ENCODE measurements around the gene AP1B1. TPM values are rescaled to one million over a fixed set of nuclear protein-coding genes. Genes with fewer than 3 reads are reported as not detected.
"Not testable (repeated sequence)": the region's sequence is repeated elsewhere in the genome, so short reads cannot be mapped to it uniquely, and the experiment has no call there.

The AP1B1 gene
- total RNA-seq, 1 experiment from 2014 or later: 22.6 TPM

GRCh38 chr22:29348956-29349355 lies 39.4 kb downstream of the AP1B1 start:
- no peak for DNase-seq (ENCODE audit: low spot score)

GRCh38 chr22:29348041-29348440 lies 40.3 kb downstream of the AP1B1 start:
- no peak for DNase-seq (ENCODE audit: low spot score)

GRCh38 chr22:29346659-29347058 lies 41.7 kb downstream of the AP1B1 start:
- DNase-seq (ENCODE audit: low spot score): no peak

- DNase-seq (ENCODE audit: low spot score): no peak
Measured at GRCh38 chr22:29345932-29346331, 42.4 kb downstream of the AP1B1 start.

DNA sequence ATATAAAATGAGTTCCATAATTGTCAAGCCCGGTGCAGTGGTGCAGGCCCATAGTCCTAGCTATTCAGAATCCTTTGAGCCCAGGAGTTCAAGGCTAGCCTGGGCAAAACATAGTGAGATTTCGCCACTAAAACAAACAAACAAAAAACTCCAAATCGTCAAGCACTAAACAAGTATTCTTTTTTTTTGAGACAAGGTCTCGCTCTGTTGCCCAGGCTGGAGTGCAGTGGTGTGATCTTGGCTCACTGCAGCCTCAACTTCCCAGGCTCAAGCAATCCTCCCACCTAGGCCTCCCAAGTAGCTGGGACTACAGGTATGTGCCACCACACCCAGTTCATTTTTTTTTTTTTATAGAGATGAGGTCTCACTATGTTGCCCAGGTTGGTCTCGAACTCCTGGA lies 43.5 kb downstream of the AP1B1 start:
- DNase-seq (ENCODE audit: low spot score): not testable (repeated sequence)

- peak; percentile 42 for DNase-seq (ENCODE audit: low spot score)
Measured at GRCh38 chr22:29344137-29344536, 44.2 kb downstream of the AP1B1 start.

DNA sequence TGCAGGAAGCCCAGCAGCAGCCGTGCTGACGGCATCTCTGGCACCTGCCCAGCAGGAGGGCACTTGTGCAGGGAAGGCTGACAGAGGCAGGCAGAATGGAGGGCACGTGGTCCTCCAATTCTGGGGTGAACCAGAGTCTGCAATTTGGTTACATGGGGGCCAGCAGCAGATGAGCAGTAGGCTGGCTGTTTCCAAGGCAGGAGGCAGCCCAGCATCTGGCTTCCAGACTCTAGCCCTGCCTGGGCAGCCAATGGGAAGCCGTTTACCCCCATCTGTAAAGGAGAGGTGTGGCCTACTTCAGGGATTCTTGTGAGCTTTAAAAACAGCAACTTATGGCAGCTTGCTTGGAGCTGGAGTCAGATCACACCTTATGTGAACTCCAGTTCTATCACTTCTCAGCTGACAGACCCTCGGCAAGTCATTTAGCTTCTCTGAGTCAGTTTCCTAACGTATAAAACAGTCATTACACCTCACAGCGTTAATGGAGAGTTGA lies 45.0 kb downstream of the AP1B1 start:
- no peak for DNase-seq (ENCODE audit: low spot score)

- no peak for DNase-seq (ENCODE audit: low spot score)
Measured at GRCh38 chr22:29342577-29343312, 45.6 kb downstream of the AP1B1 start.

- no peak for DNase-seq (ENCODE audit: low spot score)
Measured at GRCh38 chr22:29342177-29342576, 46.2 kb downstream of the AP1B1 start.

- DNase-seq (ENCODE audit: low spot score): no peak
Measured at GRCh38 chr22:29341849-29342127, 46.6 kb downstream of the AP1B1 start.

GRCh38 chr22:29341056-29341848 lies 47.1 kb downstream of the AP1B1 start:
- no peak for DNase-seq (ENCODE audit: low spot score)

- no peak for DNase-seq (ENCODE audit: low spot score)
Measured at GRCh38 chr22:29340566-29340965, 47.8 kb downstream of the AP1B1 start.

DNA sequence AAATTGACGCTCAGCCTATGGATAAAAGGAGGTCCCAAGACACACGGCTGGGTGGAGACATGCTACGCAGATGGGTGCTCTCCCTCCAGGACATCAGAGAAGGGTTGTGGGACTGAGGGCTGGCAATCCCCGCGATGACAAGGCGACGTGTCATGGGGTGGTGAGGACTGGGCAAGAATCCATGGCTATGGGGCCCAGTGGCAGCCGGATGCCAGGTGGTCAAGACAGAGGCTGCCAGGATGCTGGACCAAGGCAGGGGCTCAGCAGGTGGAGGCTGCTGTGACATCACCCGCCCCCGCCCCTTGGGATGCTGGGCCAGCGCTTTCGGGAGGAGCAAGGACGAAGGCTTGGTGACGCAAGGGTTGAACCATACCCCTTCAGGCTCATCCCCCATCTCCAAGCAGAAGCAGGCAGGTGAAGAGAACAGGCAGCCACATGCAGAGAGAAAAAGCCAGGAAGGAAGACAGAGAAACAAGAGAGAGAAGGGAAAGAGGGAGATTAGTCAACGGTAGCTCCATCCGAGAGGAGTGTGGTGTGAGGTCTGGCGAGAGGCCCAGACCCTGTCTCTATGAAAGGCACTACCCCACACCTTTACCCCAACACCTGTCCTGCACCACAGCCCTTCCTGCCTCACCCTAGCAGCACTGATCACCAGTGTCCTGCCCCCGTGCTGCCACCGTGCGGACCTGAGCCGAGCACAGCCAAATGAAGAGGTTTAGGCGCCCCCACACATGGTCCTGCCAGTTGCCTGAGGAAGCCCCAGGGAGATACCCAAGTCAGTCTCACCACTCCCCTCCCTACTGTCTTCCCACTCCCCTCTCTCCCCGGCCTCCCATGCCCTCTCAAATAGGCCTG lies 48.8 kb downstream of the AP1B1 start:
- DNase-seq (ENCODE audit: low spot score): no peak

DNA sequence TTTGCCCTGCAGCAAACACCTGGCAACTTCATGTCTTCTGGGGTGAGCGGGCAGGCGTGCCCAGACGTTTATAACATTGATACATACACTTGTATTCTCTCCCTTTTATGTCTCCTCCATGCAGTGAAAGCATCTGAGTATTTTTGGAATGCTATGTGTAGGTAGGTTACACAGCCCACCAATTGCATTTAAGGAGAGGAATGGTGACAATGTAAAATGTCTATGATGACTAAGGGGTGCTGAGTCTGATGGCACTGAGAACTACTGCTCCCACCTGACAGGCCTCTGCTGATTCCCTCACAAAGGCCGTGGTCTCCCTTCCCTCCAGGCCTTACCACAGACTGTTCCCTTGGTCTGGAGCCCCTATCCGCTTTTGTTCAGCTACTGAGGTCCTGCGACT lies 50.0 kb downstream of the AP1B1 start:
- DNase-seq (ENCODE audit: low spot score): no peak

DNA sequence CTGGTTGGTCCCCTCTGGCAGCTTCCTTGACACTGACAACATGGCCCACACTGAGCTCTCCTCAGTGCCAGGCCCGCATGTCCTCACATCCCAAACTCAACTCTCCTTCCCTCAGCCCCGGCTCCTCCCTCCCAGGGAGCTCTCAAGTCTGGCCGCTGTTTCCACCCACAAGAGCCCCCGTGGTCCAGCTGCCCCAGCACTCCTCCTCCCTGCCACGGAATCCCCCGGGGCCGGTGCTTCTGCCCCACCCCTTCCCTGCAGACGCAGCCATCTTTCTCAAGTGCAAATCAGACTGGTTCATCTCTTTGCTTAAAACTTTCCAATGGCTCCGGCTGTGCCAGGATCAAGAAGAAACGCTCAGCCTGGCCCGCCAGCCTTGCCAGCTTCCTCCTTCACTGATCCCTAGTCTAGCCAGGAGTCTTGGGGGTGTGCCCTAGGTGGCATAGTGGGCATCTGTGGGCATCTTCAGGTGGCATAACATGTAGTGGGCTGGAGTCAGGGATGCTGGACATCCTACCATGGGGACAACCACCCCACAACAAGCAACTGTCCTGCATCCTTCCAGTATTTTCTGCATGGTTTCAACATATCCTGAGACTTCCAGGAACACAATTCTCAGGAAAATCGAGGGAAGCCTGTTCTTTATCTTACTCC lies 50.6 kb downstream of the AP1B1 start:
- DNase-seq (ENCODE audit: low spot score): no peak

DNA sequence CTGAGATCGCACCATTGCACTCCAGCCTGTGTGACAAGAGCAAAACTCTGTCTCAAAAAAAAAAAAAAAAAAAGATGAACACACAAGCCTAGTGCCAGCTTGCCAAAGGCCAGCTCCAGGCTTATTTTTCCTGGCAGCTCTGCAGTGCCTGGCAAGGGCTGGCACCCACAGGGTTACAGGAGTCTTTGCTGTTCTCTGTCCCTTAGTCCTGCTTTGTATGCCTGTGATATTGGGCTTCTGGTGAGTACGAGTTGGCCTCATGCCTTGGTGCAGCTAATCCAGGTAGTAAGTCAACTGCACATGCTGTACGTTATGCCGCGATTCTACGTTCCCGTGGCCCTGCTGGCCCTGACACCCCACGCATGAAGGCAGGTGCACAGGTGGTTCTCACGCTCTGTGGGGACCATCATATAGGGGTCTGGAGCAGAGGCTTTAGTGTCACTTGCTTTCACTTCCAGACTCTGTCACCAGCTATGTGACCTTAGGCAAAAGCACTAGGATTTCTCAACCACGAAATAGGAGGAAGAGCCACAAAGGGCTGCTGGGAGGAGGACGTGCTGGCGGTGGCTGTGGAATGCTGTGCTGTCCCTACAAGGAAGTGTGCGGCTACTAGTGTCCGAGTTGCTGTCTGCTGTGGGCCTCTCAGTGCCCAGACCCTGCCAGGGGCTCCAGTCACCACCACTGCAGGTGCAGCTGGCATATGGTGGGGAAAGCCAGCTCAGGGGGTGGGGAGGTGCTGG lies 51.4 kb downstream of the AP1B1 start:
- no peak for DNase-seq (ENCODE audit: low spot score)

DNA sequence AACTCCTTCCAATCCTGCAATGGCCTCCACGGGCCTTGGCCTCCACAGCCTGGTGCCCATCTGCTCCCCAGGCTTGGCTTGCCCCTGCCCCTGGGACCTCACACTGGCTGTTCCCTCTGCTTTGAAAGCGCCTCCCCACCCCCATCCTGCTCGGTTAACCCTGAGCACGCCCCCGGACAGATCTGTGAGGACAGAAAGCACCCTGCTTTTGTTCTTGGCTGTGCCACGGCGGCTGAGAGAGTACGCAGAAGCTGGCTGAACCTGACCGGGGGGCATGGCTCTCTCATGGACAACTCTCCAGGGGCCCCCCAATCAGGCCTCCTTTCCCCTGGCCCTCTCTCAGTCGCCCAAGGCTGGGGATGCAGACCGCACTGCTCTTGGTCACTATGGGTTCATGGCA lies 52.7 kb downstream of the AP1B1 start:
- DNase-seq (ENCODE audit: low spot score): no peak

GRCh38 chr22:29334696-29335344 lies 53.5 kb downstream of the AP1B1 start:
- no peak for DNase-seq (ENCODE audit: low spot score)

GRCh38 chr22:29334148-29334547 lies 54.2 kb downstream of the AP1B1 start:
- DNase-seq (ENCODE audit: low spot score): no peak

DNA sequence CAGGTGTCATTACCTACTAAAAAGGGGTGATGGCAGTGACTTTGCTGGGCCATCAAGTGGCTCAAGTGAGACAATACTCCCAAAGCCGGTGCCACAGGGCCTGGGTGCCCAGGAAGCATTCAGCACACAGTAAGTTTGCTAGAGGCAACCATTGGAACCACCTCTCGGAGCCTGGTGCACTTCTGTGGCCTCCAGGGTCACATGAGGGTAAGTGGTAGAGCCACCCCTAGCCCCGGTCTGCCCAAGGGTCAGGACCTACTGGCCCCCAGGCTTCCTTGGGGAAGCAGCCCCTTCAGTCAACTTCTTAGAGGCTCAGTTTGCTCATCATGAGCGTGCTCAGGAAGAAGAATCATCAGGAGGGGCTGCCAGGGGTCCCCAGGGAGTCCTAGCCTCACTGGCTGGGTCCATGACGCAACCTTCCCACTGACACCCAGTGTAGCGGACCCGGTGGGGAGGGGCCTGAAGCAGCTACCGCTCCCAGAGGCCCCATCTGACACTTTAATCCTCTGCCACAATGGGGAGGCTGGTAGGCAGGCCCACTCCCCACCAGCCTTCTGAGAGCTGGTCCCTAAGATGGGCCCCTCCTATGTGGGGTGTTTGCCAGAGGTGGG lies 55.4 kb downstream of the AP1B1 start:
- DNase-seq (ENCODE audit: low spot score): no peak

Data from H4 (cell line).